Coronary artery (tissue), 2 donors: ENCODE data around the gene MBOAT1.
"Not testable (repeated sequence)": the region's sequence is repeated elsewhere in the genome, so short reads cannot be mapped to it uniquely, and the experiment has no call there.

Experiments
- DNase-seq: peaks from one replicate; pipeline ENCODE4 v3.0.0-alpha.2; 2017; ENCODE audit warnings: low spot score
- H3K27ac ChIP-seq, 2 donors: fragments of 200-600 bp; sonication (generic); one replicate each; pipeline ENCODE4 v1.5.1; 2016 to 2019
- H3K4me3 ChIP-seq: fragments of 200-600 bp; sonication (generic); 2 replicates; pipeline ENCODE4 v1.5.1; 2016; ENCODE audit warnings: mild to moderate bottlenecking, moderate library complexity
- TF ChIP-seq, protein P1 (sequence below): fragments of 200-600 bp; sonication (generic); IDR thresholded peaks from one replicate; pipeline ENCODE4 v1.5.1; 2019; ENCODE audit warnings: antibody characterized with exemption

The MBOAT1 gene

DNA sequence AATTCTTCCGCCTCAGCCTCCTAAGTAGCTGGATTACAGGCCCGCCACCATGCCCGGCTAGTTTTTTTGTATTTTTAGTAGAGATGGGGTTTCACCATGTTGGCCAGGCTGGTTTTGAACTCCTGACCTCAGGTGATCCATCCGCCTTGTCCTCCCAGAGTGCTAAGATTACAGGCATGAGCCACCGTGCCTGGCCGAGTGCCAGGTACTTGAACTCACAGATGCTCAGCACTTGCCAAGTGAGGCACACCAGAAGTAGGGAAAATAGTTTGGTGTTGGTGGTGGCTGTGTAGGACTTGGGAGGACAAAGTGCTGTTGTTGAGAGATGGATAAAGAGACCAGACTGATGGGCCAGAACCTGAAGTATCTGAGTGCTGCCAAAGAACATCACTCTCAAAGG lies 40.0 kb upstream of the MBOAT1 start:
- TF ChIP-seq, protein P1, sequence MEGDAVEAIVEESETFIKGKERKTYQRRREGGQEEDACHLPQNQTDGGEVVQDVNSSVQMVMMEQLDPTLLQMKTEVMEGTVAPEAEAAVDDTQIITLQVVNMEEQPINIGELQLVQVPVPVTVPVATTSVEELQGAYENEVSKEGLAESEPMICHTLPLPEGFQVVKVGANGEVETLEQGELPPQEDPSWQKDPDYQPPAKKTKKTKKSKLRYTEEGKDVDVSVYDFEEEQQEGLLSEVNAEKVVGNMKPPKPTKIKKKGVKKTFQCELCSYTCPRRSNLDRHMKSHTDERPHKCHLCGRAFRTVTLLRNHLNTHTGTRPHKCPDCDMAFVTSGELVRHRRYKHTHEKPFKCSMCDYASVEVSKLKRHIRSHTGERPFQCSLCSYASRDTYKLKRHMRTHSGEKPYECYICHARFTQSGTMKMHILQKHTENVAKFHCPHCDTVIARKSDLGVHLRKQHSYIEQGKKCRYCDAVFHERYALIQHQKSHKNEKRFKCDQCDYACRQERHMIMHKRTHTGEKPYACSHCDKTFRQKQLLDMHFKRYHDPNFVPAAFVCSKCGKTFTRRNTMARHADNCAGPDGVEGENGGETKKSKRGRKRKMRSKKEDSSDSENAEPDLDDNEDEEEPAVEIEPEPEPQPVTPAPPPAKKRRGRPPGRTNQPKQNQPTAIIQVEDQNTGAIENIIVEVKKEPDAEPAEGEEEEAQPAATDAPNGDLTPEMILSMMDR = no peak
- DNase-seq = no peak
- Histone ChIP-seq H3K4me3 (no peak overlapping the region), H3K27ac (no peak overlapping the region)

DNA sequence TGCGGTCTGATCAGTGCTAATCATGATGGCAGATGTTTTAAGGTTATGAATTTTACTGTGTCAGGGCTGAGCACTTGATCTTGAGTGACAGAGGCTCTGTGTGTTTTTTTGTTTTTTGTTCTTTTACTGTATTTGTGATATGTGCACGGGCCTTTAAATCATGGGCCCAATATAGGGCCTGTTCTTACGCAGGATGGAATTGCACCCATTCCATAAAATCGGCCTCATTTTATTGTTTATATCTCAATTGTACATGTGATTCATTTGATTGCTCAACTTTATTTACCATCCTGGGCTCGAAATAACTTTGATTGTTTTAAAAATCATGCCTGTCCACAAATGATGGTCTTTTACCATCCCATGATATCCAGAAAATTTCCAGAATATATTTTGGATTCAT lies 39.3 kb upstream of the MBOAT1 start:
- no peak overlapping the region for H3K27ac ChIP-seq
- no peak for DNase-seq
- H3K4me3 ChIP-seq = no peak overlapping the region
- TF ChIP-seq, protein P1 = no peak

DNA sequence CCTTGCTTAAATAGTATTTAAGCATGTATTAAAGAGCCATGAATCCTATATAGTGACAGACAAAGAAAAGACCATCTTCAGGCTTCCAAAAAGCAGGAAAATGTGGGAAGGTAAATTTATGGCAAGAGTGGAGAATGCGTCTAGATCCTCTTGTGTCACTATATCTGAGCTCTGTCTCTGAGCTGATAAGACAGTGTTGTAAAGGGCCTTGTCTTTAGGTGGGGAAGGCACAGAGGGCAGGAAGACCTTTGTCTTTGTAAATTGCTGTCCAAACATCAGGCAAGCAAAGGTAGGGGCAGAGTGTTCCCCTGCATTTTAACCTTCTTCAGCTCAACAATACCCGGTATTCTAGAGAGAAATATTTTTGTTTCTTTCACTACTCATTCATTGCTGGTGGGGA lies 33.9 kb upstream of the MBOAT1 start:
- TF ChIP-seq, protein P1 = no peak
- no peak overlapping the region for H3K4me3 ChIP-seq
- no peak overlapping the region for H3K27ac ChIP-seq
- DNase-seq = no peak

DNA sequence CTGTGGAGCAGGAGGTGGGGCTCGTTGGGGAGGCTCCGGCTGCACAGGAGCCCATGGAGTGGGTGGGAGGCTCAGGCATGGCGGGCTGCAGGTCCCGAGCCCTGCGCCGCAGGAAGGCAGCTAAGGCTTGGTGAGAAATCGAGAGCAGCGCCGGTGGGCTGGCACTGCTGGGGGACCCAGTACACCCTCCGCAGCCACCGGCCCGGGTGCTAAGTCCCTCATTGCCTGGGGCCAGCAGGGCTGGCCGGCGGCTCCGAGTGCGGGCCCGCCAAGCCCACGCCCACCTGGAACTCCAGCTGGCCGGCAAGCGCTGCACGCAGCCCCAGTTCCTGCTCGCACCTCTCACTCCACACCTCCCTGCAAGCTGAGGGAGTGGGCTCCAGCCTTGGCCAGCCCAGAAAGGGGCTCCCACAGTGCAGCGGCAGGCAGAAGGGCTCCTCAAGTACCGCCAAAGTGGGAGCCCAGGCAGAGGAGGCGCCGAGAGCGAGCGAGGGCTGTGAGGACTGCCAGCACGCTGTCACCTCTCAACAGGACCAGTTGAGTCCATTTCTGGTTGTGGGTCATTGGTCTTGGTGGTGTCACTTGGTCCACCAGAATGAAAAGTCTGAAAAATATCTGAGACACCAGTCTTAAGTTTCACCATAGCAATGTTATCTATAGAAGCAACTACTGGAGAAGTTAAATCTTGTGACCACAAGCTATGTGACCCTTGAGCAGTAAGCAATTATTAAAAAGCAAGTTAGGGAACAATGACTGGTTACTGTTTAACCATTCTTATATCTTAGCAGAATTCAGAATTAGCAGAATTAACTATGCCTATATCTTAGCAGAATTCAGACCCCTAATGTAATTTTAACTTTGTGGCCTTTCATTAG lies 32.8 kb upstream of the MBOAT1 start:
- H3K4me3 ChIP-seq, DNase-seq, H3K27ac ChIP-seq: not testable (repeated sequence)

DNA sequence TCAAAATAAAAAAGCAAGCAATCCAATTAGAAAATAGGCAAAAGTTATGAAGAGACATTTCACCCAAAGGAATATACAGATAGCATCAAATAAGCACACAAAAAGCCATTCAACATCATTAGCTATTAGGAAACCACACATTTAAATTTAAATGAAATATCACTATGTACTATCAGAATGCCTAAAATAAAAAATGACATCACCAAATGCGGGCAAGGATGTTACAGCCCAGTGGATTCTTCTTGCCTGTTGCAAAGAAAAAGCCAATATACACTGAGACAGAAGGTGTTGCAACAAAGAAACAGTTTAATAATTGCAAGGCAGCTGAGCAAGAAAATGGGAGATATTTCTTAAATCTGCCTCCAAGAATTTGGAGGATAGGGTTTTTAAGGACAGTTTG lies 31.0 kb upstream of the MBOAT1 start:
- no peak for DNase-seq
- TF ChIP-seq, protein P1 = no peak
- Histone ChIP-seq H3K4me3 (no peak overlapping the region), H3K27ac (no peak overlapping the region)

DNA sequence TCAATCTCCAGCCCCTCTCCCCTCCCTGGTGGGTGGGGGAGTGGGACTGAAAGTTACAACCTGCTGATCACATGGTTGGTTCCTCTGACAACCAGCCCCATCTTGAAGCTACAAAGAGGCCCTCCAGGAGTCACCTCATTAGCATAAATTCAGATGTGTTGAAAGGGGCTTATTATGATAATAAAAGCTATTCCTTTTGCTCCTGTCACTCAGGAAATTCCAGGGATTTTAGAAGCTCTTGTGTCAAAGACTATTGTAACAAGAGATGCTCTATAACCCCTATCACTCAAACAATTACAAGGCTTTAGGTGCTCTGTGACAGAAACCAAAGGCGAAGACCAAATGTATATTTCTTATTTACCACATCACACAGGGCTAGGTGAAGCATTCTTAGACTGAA lies 30.1 kb upstream of the MBOAT1 start:
- no peak overlapping the region for H3K4me3 ChIP-seq
- DNase-seq = no peak
- TF ChIP-seq, protein P1 = no peak
- no peak overlapping the region for H3K27ac ChIP-seq

DNA sequence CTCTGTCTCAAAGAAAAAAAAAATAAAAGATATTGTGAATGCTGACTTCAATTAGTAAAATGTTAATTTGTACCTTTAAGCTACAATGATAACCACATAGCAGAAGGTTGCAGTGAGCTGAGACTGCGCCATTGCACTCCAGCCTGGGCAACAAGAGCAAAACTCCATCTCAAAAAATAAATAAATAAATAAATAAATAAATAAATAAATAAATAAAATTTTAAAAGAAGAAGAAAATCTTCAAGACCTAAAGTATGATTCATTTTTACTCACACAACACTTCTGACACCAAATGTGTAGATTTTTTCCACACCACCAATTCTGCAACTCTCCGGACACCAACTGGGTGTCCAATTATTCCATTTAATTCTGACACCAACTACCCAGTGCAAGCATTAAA lies 28.8 kb upstream of the MBOAT1 start:
- DNase-seq = no peak
- H3K27ac ChIP-seq = no peak overlapping the region
- H3K4me3 ChIP-seq = no peak overlapping the region
- TF ChIP-seq, protein P1 = no peak
